Measurements from ENCODE around the gene CABLES2.

CABLES2 gene

GRCh38 chr20:62351469-62352401 is 55.4 kb downstream of the CABLES2 start:
- no peak for DNase-seq (ENCODE audit: low read depth)
- no peak for TF ChIP-seq CTCF (IDR thresholded peaks at IDR 0.05; ENCODE audit: low read depth, low read length, missing control alignments)
- H3K4me3 ChIP-seq (ENCODE audit: low read depth, low read length): no peak overlapping the region

- no peak for DNase-seq (ENCODE audit: low read depth)
- TF ChIP-seq CTCF (IDR thresholded peaks at IDR 0.05; ENCODE audit: low read depth, low read length, missing control alignments): no peak
- no peak overlapping the region for H3K4me3 ChIP-seq (ENCODE audit: low read depth, low read length)
These were observed 56.3 kb downstream of the CABLES2 start for GRCh38 chr20:62350629-62351422.

GRCh38 chr20:62350098-62350628 is 56.9 kb downstream of the CABLES2 start:
- no peak for DNase-seq (ENCODE audit: low read depth)

DNA sequence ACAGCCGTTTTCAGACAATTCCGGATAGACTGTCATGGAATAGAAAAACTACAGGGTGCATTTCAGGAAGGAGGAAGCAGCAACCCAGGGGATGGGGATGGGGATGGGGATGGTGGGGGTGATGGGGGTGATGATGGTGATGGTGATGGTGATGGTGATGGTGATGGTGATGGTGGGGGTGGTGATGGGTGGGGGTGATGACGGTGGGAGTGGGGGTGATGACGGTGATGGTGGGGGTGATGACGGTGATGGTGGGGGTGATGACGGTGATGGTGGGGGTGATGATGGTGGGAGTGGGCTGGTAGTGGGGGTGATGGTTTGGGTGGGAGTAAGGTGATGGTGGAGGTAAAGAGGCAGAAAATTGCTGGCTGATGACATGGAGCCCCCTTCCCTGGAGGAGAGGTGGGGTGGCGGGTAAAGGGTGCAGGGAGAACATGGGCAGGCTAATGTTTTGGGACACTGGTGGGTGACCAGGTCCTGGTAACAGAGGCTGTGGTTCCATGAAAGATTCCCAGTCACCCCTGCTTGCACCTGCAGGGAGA is 57.5 kb downstream of the CABLES2 start:
- no peak for DNase-seq (ENCODE audit: low read depth)
- H3K4me3 ChIP-seq (ENCODE audit: low read depth, low read length): no peak overlapping the region
- TF ChIP-seq CTCF (IDR thresholded peaks at IDR 0.05; ENCODE audit: low read depth, low read length, missing control alignments): no peak

More at GRCh38 chr20:62350098-62350628, 56.9 kb downstream of the CABLES2 start:
- no peak for TF ChIP-seq CTCF (IDR thresholded peaks at IDR 0.05; ENCODE audit: low read depth, low read length, missing control alignments)
- no peak overlapping the region for H3K4me3 ChIP-seq (ENCODE audit: low read depth, low read length)

DNA sequence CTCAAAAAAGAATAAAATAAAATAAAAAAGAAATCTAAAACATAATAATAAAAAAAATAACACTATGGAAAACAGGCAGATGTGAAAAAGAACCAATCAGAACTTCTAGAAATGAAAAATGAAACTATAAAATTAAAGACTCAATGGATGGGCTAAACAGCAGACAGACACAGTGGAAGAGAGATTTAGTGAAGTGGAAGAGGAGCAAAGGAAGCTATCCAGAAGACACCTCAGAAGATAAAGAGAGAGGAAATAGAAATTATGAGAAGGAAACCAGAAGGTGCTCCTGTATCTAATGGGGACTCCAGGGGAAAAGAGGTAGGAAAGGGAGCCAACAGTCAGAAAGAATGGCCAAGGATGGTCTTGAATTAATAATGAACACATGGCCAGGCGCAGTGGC is 58.5 kb downstream of the CABLES2 start:
- no peak for TF ChIP-seq CTCF (IDR thresholded peaks at IDR 0.05; ENCODE audit: low read depth, low read length, missing control alignments)
- H3K4me3 ChIP-seq (ENCODE audit: low read depth, low read length): no peak overlapping the region
- no peak for DNase-seq (ENCODE audit: low read depth)

GRCh38 chr20:62347445-62347844 is 59.6 kb downstream of the CABLES2 start:
- H3K4me3 ChIP-seq (ENCODE audit: low read depth, low read length): no peak overlapping the region
- no peak for DNase-seq (ENCODE audit: low read depth)
- TF ChIP-seq CTCF (IDR thresholded peaks at IDR 0.05; ENCODE audit: low read depth, low read length, missing control alignments): no peak
